22Rv1 (cell line): ENCODE data around the gene GLOD4.
A peak's percentile ranks its signal among the peaks of the same experiment; 100 is the strongest.
"Not testable (repeated sequence)": the region's sequence is repeated elsewhere in the genome, so short reads cannot be mapped to it uniquely, and the experiment has no call there.

Experiments used
- H3K27ac ChIP-seq: fragments of 450-650 bp; 2 replicates; pipeline ENCODE4 v1.5.1; 2017
- CTCF ChIP-seq: fragments of 450-650 bp; IDR thresholded peaks from 2 replicates; pipeline ENCODE4 v1.5.1; 2017; ENCODE audit warnings: mild to moderate bottlenecking
- ZFX ChIP-seq: fragments of 450-650 bp; IDR thresholded peaks from 2 replicates; pipeline ENCODE4 v1.6.1; 2017; ENCODE audit warnings: antibody characterized with exemption, borderline replicate concordance

Gene GLOD4

GRCh38 chr17:750431-751037 is 31.5 kb downstream of the GLOD4 start:
- no peak for TF ChIP-seq ZFX
- TF ChIP-seq CTCF = no peak
- peak overlapping the region; percentile 79; the same call in 1 of the 2 replicates for H3K27ac ChIP-seq

- H3K27ac ChIP-seq = not testable (repeated sequence)
Measured at GRCh38 chr17:749359-749758, 32.7 kb downstream of the GLOD4 start.

GRCh38 chr17:748604-749003 is 33.5 kb downstream of the GLOD4 start:
- not testable (repeated sequence) for H3K27ac ChIP-seq

- H3K27ac ChIP-seq = no peak overlapping the region
Measured at GRCh38 chr17:746783-747629, 35.1 kb downstream of the GLOD4 start.

GRCh38 chr17:746181-746580 is 35.9 kb downstream of the GLOD4 start:
- TF ChIP-seq ZFX (no peak), CTCF (no peak)
- no peak overlapping the region for H3K27ac ChIP-seq

More at GRCh38 chr17:746783-747629, 35.1 kb downstream of the GLOD4 start:
- TF ChIP-seq CTCF (no peak), ZFX (no peak)

GRCh38 chr17:745406-745805 is 36.7 kb downstream of the GLOD4 start:
- TF ChIP-seq ZFX = no peak
- no peak for TF ChIP-seq CTCF

GRCh38 chr17:744937-745336 is 37.1 kb downstream of the GLOD4 start:
- H3K27ac ChIP-seq = no peak overlapping the region
- TF ChIP-seq CTCF (no peak), ZFX (no peak)

More at GRCh38 chr17:745406-745805, 36.7 kb downstream of the GLOD4 start:
- no peak overlapping the region for H3K27ac ChIP-seq

GRCh38 chr17:743139-743538 is 38.9 kb downstream of the GLOD4 start:
- no peak for TF ChIP-seq CTCF
- TF ChIP-seq ZFX = no peak
- 0 out of 2 replicates have a peak overlapping the region, but pooled peaks have one; percentile 12 for H3K27ac ChIP-seq
